K562 (cell line): Measurements from ENCODE around the gene GAL3ST2. TPM values are rescaled to one million over a fixed set of nuclear protein-coding genes. Genes with fewer than 3 reads are reported as not detected.

Source experiments
- ATAC-seq: fragments of 200-7000 bp; cut with Tn5 transposase; 3 replicates; pipeline ENCODE4 v1.9.1; 2020; ENCODE audit warnings: moderate library complexity
- BruUV-seq: library from RNA; stranded (reverse); fragments of 400-500 nt; replicated peaks from 2 replicates; lab custom pipeline; 2021; lab: Mats Ljungman, UMichigan
- CTCF ChIA-PET: fragments of 300-600 bp; formaldehyde crosslinking; extraction: SDS; loops from one replicate; lab custom pipeline; 2021; ENCODE audit warnings: low intra/inter-chr PET ratio; lab: Yijun Ruan, JAX
- POLR2A ChIA-PET: fragments of 300-600, 350-650 bp; sonication (Branson Sonifier 250); formaldehyde crosslinking; extraction: SDS; loops from one replicate; lab custom pipeline; 2021; ENCODE audit warnings: antibody characterized with exemption, inconsistent platforms; lab: Yijun Ruan, JAX
- DNase-seq, 4 experiments: peaks; one replicate each; pipeline versions ENCODE4 v3.0.0 to v3.0.0-alpha.2; 2011 to 2018; ENCODE audit warnings: low spot score in 3 of 4, mixed read lengths in 3 of 4; ENCODE audit errors: extremely low read depth in 1 of 4
- FAIRE-seq: peaks from 2 replicates; lab custom pipeline; 2011; peaks lifted over from hg19 to GRCh38; lab: Jason Lieb, UNC
- H2AFZ ChIP-seq: 2 replicates; pipeline ENCODE4 v1.6.0; 2011; ENCODE audit warnings: low read depth, low read length, control low read depth, inconsistent platforms
- H3K27ac ChIP-seq: fragments of 200-600 bp; 3 replicates; pipeline ENCODE4 v1.8.0; 2011; ENCODE audit warnings: low read depth, mild to moderate bottlenecking, control low read depth, inconsistent platforms, low read length, moderate library complexity, mixed read lengths; ENCODE audit errors: extremely low read depth
- H3K27me3 ChIP-seq, 2 experiments: fragments of 300-600 bp in 1 of 2; 2 replicates in 1 of 2; 3 replicates in 1 of 2; pipeline versions ENCODE4 v1.6.0 to v1.8.0; 2011; ENCODE audit warnings: inconsistent platforms in 2 of 2, low read length in 2 of 2, mild to moderate bottlenecking in 1 of 2, mixed read lengths in 1 of 2, moderate library complexity in 1 of 2; ENCODE audit not compliant: control insufficient read depth in 2 of 2, insufficient read depth in 2 of 2
- H3K36me3 ChIP-seq: fragments of 300-600 bp; 3 replicates; pipeline ENCODE4 v1.8.0; 2011; ENCODE audit warnings: mild to moderate bottlenecking, low read length, inconsistent platforms; ENCODE audit not compliant: control insufficient read depth, insufficient read depth
- H3K4me1 ChIP-seq, 2 experiments: fragments of 200-600 bp in 1 of 2; replicated peaks in 1 of 2; 2 replicates in 1 of 2; 3 replicates in 1 of 2; pipeline versions ENCODE4 v1.5.1 to v1.8.0; 2011; ENCODE audit warnings: inconsistent platforms in 2 of 2, low read length in 2 of 2, mild to moderate bottlenecking in 1 of 2, mixed read lengths in 1 of 2, moderate library complexity in 1 of 2; ENCODE audit not compliant: control insufficient read depth in 2 of 2, insufficient read depth in 2 of 2
- H3K4me2 ChIP-seq: 2 replicates; pipeline ENCODE4 v1.6.1; 2011; ENCODE audit warnings: low read length, control low read depth, inconsistent platforms, mixed read lengths; ENCODE audit not compliant: insufficient read depth
- H3K4me3 ChIP-seq: fragments of 200-600 bp; sonication (generic), shearing (Covaris generic); 2 replicates; pipeline ENCODE4 v1.5.1; 2016; ENCODE audit warnings: control low read depth, inconsistent platforms
- H3K79me2 ChIP-seq: fragments of 200-600 bp; 3 replicates; pipeline ENCODE4 v1.8.0; 2011; ENCODE audit warnings: low read length, inconsistent platforms; ENCODE audit not compliant: control insufficient read depth, insufficient read depth
- H3K9ac ChIP-seq, 2 experiments: 2 replicates each; pipeline versions ENCODE4 v1.6.0 to v1.6.1; 2011; ENCODE audit warnings: low read depth in 2 of 2, low read length in 2 of 2, control low read depth in 1 of 2, inconsistent platforms in 1 of 2, mild to moderate bottlenecking in 1 of 2, mixed read lengths in 1 of 2; ENCODE audit not compliant: insufficient read depth in 1 of 2
- H3K9me1 ChIP-seq: one replicate; pipeline ENCODE4 v1.6.0; 2011; ENCODE audit warnings: inconsistent platforms, mild to moderate bottlenecking, low read length, moderate library complexity; ENCODE audit not compliant: control insufficient read depth, insufficient read depth
- H3K9me3 ChIP-seq: replicated peaks from 2 replicates; pipeline ENCODE4 v1.5.1; 2011; ENCODE audit warnings: low read depth, low read length, inconsistent platforms; ENCODE audit not compliant: control insufficient read depth, insufficient read depth
- H4K20me1 ChIP-seq: replicated peaks from 2 replicates; pipeline ENCODE4 v1.6.1; 2011; ENCODE audit warnings: low read length, inconsistent platforms, mixed read lengths; ENCODE audit not compliant: control insufficient read depth, insufficient read depth
- ILK ChIP-seq: fragments of 450-650 bp; IDR thresholded peaks from 2 replicates; pipeline ENCODE4 v1.6.1; 2016; ENCODE audit warnings: missing genetic modification characterization, low read depth, mild to moderate bottlenecking, missing compliant biosample characterization, moderate library complexity, borderline replicate concordance
- RCOR1 ChIP-seq, 2 experiments: IDR thresholded peaks; 2 replicates each; pipeline ENCODE4 v1.6.1; 2012; ENCODE audit warnings: low read depth in 2 of 2, low read length in 2 of 2, borderline replicate concordance in 1 of 2, improper control_type of control experiment in 1 of 2
- SMARCA4 ChIP-seq: fragments of 450-650 bp; IDR thresholded peaks from 2 replicates; pipeline ENCODE4 v1.6.1; 2016
- ZNF274 ChIP-seq: IDR thresholded peaks from 2 replicates; pipeline ENCODE4 v1.6.1; 2011; ENCODE audit warnings: low read depth, mild to moderate bottlenecking, low read length, moderate library complexity, borderline replicate concordance
- WGBS: fragments of 100-300 bp; shearing (Covaris generic); methylation state at CpG from one replicate; pipeline ENCODE4 v1.1.6; 2016; ENCODE audit warnings: low coverage, mixed read lengths; ENCODE audit not compliant: insufficient coverage; ENCODE audit errors: missing lambda C conversion rate; 5-methylcytosine and 5-hydroxymethylcytosine counted together
- in situ Hi-C: fragments of 300-500 bp; cut with MboI; formaldehyde crosslinking; loops from 4 replicates; pipeline ENCODE4 v1.15.0; 2018; ENCODE audit warnings: inconsistent platforms, mixed read lengths
- intact Hi-C: fragments of 100-400 bp; cut with micrococcal nuclease; formaldehyde crosslinking; loops from 2 replicates; pipeline ENCODE4 v1.14.2; 2022
- polyA plus RNA-seq, 8 experiments: library from polyadenylated mRNA; depleted of rRNA in 4 of 8; stranded (reverse) in 5 of 8; unstranded in 3 of 8; fragments of >200 nt; fragmentation: Nextera tagmentation in 2 of 8; fragmentation: Illumina TruSeq in 1 of 8; extraction: Ambion mirVana in 2 of 8; extraction: Trizol in 1 of 8; gene quantifications; 2 replicates each; pipeline versions ENCODE4 v1.2.1 to v1.2.3, GENCODE V29; 2011 to 2014; ENCODE audit warnings: inconsistent platforms in 1 of 8, missing spikeins in 1 of 8
- total RNA-seq, 7 experiments: library from RNA; depleted of rRNA in 6 of 7; stranded (reverse); fragments of >200 nt in 6 of 7; fragmentation: Illumina TruSeq in 2 of 7; extraction: Trizol in 2 of 7; gene quantifications; 2 replicates each; pipeline versions ENCODE4 v1.2.1 to v1.2.3, GENCODE V29; 2011 to 2021; ENCODE audit warnings: low replicate concordance in 1 of 7
- TF ChIP-seq, protein P1 (sequence below): fragments of 250-450 bp; sonication (Bioruptor Pico); IDR thresholded peaks from 2 replicates; pipeline ENCODE4 v1.8.0; 2021; ENCODE audit warnings: mild to moderate bottlenecking, moderate library complexity
- TF ChIP-seq, protein P2 (sequence below): sonication (generic); formaldehyde crosslinking; IDR thresholded peaks from 2 replicates; pipeline ENCODE4 v1.8.1; 2023; ENCODE audit warnings: mild to moderate bottlenecking, missing genetic modification reagents
- TF ChIP-seq, protein P3 (sequence below): fragments of 150-350 bp; conservative IDR thresholded peaks from 2 replicates; pipeline ENCODE4 v1.6.1; 2014; ENCODE audit warnings: low read length

The GAL3ST2 gene
- total and polyA plus RNA-seq, 9 of the 15 experiments (the other 6 are each of a cell fraction or from before 2014, with no cell fraction given) = 0.42 TPM; not detected in 8

DNA sequence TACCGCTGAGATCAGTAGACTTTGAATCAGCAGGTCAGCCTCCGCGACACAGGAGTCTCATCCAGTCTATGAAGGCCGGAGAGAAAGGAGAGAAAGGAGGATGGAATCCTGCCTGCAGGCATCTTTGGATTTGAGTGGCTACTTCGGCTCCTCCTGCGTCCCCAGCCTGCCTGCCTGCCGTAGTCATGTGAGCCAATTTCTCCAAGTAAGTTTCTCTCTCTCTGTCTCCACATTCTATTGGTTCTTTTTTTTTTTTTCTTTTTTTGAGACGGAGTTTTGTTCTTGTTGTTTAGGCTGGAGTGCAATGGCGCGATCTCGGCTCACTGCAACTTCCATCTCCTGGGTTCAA lies 65.4 kb downstream of the GAL3ST2 start:
- ChIA-PET CTCF (no interaction called here), POLR2A (interaction anchor here (0.6 to 0.7 kb wide), 2 partner anchors 101 to 194 kb away, joined by 3 to 5 read pairs; no protein-coding TSS in a partner anchor)
- H3K9me1 ChIP-seq = no peaks in the 10 kb centered on the region
- peaks cover 15% of the 10 kb centered on the region; the same call in 2 of the 3 replicates for H3K79me2 ChIP-seq
- TF ChIP-seq, protein P1, sequence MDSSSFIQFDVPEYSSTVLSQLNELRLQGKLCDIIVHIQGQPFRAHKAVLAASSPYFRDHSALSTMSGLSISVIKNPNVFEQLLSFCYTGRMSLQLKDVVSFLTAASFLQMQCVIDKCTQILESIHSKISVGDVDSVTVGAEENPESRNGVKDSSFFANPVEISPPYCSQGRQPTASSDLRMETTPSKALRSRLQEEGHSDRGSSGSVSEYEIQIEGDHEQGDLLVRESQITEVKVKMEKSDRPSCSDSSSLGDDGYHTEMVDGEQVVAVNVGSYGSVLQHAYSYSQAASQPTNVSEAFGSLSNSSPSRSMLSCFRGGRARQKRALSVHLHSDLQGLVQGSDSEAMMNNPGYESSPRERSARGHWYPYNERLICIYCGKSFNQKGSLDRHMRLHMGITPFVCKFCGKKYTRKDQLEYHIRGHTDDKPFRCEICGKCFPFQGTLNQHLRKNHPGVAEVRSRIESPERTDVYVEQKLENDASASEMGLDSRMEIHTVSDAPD (CRISPR knock-in tag) = no peak
- TF ChIP-seq, protein P2, sequence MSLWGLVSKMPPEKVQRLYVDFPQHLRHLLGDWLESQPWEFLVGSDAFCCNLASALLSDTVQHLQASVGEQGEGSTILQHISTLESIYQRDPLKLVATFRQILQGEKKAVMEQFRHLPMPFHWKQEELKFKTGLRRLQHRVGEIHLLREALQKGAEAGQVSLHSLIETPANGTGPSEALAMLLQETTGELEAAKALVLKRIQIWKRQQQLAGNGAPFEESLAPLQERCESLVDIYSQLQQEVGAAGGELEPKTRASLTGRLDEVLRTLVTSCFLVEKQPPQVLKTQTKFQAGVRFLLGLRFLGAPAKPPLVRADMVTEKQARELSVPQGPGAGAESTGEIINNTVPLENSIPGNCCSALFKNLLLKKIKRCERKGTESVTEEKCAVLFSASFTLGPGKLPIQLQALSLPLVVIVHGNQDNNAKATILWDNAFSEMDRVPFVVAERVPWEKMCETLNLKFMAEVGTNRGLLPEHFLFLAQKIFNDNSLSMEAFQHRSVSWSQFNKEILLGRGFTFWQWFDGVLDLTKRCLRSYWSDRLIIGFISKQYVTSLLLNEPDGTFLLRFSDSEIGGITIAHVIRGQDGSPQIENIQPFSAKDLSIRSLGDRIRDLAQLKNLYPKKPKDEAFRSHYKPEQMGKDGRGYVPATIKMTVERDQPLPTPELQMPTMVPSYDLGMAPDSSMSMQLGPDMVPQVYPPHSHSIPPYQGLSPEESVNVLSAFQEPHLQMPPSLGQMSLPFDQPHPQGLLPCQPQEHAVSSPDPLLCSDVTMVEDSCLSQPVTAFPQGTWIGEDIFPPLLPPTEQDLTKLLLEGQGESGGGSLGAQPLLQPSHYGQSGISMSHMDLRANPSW (CRISPR knock-in tag) = no peak
- TF ChIP-seq ILK (tag) (no peak), RCOR1 (IDR thresholded peaks at IDR 0.05; ENCODE audit: borderline replicate concordance in 1 of 2, low read depth in 2 of 2, low read length in 2 of 2) (no peak), ZNF274 (no peak), SMARCA4 (no peak)
- TF ChIP-seq, protein P3, sequence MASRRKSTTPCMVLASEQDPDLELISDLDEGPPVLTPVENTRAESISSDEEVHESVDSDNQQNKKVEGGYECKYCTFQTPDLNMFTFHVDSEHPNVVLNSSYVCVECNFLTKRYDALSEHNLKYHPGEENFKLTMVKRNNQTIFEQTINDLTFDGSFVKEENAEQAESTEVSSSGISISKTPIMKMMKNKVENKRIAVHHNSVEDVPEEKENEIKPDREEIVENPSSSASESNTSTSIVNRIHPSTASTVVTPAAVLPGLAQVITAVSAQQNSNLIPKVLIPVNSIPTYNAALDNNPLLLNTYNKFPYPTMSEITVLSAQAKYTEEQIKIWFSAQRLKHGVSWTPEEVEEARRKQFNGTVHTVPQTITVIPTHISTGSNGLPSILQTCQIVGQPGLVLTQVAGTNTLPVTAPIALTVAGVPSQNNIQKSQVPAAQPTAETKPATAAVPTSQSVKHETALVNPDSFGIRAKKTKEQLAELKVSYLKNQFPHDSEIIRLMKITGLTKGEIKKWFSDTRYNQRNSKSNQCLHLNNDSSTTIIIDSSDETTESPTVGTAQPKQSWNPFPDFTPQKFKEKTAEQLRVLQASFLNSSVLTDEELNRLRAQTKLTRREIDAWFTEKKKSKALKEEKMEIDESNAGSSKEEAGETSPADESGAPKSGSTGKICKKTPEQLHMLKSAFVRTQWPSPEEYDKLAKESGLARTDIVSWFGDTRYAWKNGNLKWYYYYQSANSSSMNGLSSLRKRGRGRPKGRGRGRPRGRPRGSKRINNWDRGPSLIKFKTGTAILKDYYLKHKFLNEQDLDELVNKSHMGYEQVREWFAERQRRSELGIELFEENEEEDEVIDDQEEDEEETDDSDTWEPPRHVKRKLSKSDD = no peak
- peaks cover 8 to 39% of the 10 kb centered on the region in 2 experiments for H3K4me1 ChIP-seq
- FAIRE-seq (no peak), ATAC-seq (no peak), DNase-seq (no peak)
- H3K9me3 ChIP-seq = no peaks in the 10 kb centered on the region
- H3K4me3 ChIP-seq = no peak overlapping the region
- no peak overlapping the region for H3K27ac ChIP-seq
- no TSS peak for BruUV-seq
- WGBS = 78% methylated on average over 5 of the region's 11 CpGs
- in situ Hi-C loops (no loop called here), intact Hi-C loops (no loop called here)
- 0 out of 2 replicates have a peak overlapping the region, but pooled peaks have one; percentile 51 for H2AFZ ChIP-seq
- H3K27me3 ChIP-seq = no peaks in the 10 kb centered on the region
- H3K4me2 ChIP-seq = no peak overlapping the region
- H3K36me3 ChIP-seq = no peaks in the 10 kb centered on the region
- H3K9ac ChIP-seq = no peak overlapping the region
- no peaks in the 10 kb centered on the region for H4K20me1 ChIP-seq
